ENCODE results near the gene SLC16A11. TPM values are rescaled to one million over a fixed set of nuclear protein-coding genes. Genes with fewer than 3 reads are reported as not detected.

Gene SLC16A11
- polyA plus RNA-seq, 1 donor from 2014 or later = 3.4 TPM

GRCh38 chr17:7023576-7024401 lies 20.1 kb downstream of the SLC16A11 start:
- Mint-ChIP-seq H3K4me1 (peaks cover 19 to 23% (median 21%) of the 10 kb centered on the region in 3 donors), H3K27ac (peak overlapping the region; percentile 91 to 95 (median 95)), H3K36me3 (no peaks in the 10 kb centered on the region), H3K9me3 (no peaks in the 10 kb centered on the region), H3K27me3 (no peaks in the 10 kb centered on the region), H3K4me3 (peak overlapping the region; percentile 66 to 90 (median 78))

- H3K36me3 Mint-ChIP-seq = peaks cover 2% of the 10 kb centered on the region
- H3K27me3 Mint-ChIP-seq = no peaks in the 10 kb centered on the region
- peaks cover 19 to 22% (median 21%) of the 10 kb centered on the region in 3 donors for H3K4me1 Mint-ChIP-seq
- H3K9me3 Mint-ChIP-seq = no peaks in the 10 kb centered on the region
- peak within 1 kb of the TSS; percentile 91 to 95 (median 95) for H3K27ac Mint-ChIP-seq
- H3K4me3 Mint-ChIP-seq = peak within 1 kb of the TSS; percentile 66 to 90 (median 78)
These were observed 20.9 kb downstream of the SLC16A11 start, which contains the start of gene BCL6B for GRCh38 chr17:7022781-7023571. Gene BCL6B, plus strand, starts transcription at chr17:7023050. Its CDS starts 622 bp downstream, at chr17:7023672.

- Mint-ChIP-seq H3K9me3 (no peaks in the 10 kb centered on the region), H3K4me3 (peak overlapping the region; percentile 66 to 86 (median 77)), H3K4me1 (peaks cover 21 to 22% (median 22%) of the 10 kb centered on the region in 3 donors), H3K36me3 (peaks cover 2% of the 10 kb centered on the region), H3K27me3 (no peaks in the 10 kb centered on the region), H3K27ac (peak overlapping the region; percentile 71 to 95 (median 91))
These were observed 21.7 kb downstream of the SLC16A11 start for GRCh38 chr17:7021993-7022778.

GRCh38 chr17:7020894-7021664 lies 22.8 kb downstream of the SLC16A11 start:
- H3K27me3 Mint-ChIP-seq = no peaks in the 10 kb centered on the region

GRCh38 chr17:7019839-7020519 lies 23.9 kb downstream of the SLC16A11 start:
- Mint-ChIP-seq H3K36me3 (peaks cover 2% of the 10 kb centered on the region), H3K4me1 (peaks cover 28 to 34% (median 33%) of the 10 kb centered on the region in 3 donors), H3K9me3 (no peaks in the 10 kb centered on the region), H3K27me3 (no peaks in the 10 kb centered on the region), H3K27ac (peak overlapping the region in 1 of 3 donors; percentile 91), H3K4me3 (peak overlapping the region in 1 of 4 donors; percentile 66)

More at GRCh38 chr17:7020894-7021664, 22.8 kb downstream of the SLC16A11 start:
- H3K4me3 Mint-ChIP-seq = peak overlapping the region in 2 of 4 donors; percentile 44 to 66
- peaks cover 22 to 23% (median 23%) of the 10 kb centered on the region in 3 donors for H3K4me1 Mint-ChIP-seq
- H3K9me3 Mint-ChIP-seq = no peaks in the 10 kb centered on the region
- H3K27ac Mint-ChIP-seq = peak overlapping the region; percentile 63 to 91 (median 86)
- peaks cover 2% of the 10 kb centered on the region for H3K36me3 Mint-ChIP-seq

- Mint-ChIP-seq H3K4me1 (peaks cover 28 to 34% (median 33%) of the 10 kb centered on the region in 3 donors), H3K27ac (peak overlapping the region in 1 of 3 donors; percentile 25), H3K27me3 (no peaks in the 10 kb centered on the region), H3K4me3 (no peak overlapping the region), H3K9me3 (no peaks in the 10 kb centered on the region), H3K36me3 (peaks cover 2% of the 10 kb centered on the region)
These were observed 24.5 kb downstream of the SLC16A11 start for GRCh38 chr17:7019367-7019766.

GRCh38 chr17:7018331-7018964 lies 25.4 kb downstream of the SLC16A11 start:
- peak overlapping the region in 1 of 4 donors; percentile 91 for H3K4me3 Mint-ChIP-seq
- H3K27me3 Mint-ChIP-seq = no peaks in the 10 kb centered on the region
- peak overlapping the region in 2 of 3 donors; percentile 25 to 96 for H3K27ac Mint-ChIP-seq
- H3K36me3 Mint-ChIP-seq = peaks cover 2% of the 10 kb centered on the region
- peaks cover 25 to 34% (median 33%) of the 10 kb centered on the region in 3 donors for H3K4me1 Mint-ChIP-seq
- no peaks in the 10 kb centered on the region for H3K9me3 Mint-ChIP-seq

- peak overlapping the region in 2 of 4 donors; percentile 65 to 91 for H3K4me3 Mint-ChIP-seq
- peaks cover 23 to 31% (median 30%) of the 10 kb centered on the region in 3 donors for H3K4me1 Mint-ChIP-seq
- H3K27me3 Mint-ChIP-seq = no peaks in the 10 kb centered on the region
- peaks cover 2% of the 10 kb centered on the region for H3K36me3 Mint-ChIP-seq
- H3K27ac Mint-ChIP-seq = peak overlapping the region in 1 of 3 donors; percentile 96
- H3K9me3 Mint-ChIP-seq = no peaks in the 10 kb centered on the region
These were observed 26.1 kb downstream of the SLC16A11 start for GRCh38 chr17:7017827-7018200.

- peak overlapping the region; percentile 43 to 96 (median 63) for H3K27ac Mint-ChIP-seq
- peaks cover 23 to 26% (median 26%) of the 10 kb centered on the region in 3 donors for H3K4me1 Mint-ChIP-seq
- peaks cover 2% of the 10 kb centered on the region for H3K36me3 Mint-ChIP-seq
- no peaks in the 10 kb centered on the region for H3K9me3 Mint-ChIP-seq
- no peaks in the 10 kb centered on the region for H3K27me3 Mint-ChIP-seq
- H3K4me3 Mint-ChIP-seq = peak overlapping the region in 3 of 4 donors; percentile 58 to 91 (median 65)
These were observed 26.7 kb downstream of the SLC16A11 start for GRCh38 chr17:7016886-7017826.

DNA sequence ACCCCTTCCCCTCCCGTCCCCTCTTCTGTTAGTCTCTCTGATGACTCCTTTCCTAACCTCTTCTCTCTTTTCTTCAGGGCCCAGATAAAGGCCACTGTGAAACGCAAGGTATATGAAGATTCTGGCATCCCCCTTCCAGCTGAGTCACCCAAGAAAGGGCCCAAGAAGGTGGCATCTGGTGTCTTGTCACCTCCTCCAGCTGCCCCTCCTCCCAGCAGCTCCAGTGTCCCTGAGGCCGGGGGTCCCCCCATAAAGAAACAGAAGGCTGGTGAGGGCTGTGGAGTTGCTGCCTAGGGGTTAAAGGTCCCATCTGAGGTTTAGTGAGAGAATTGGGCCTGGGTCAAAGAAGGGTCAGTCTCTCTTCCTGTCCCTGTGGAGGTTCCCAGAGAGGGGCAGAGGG lies 27.5 kb downstream of the SLC16A11 start:
- peaks cover 2% of the 10 kb centered on the region for H3K36me3 Mint-ChIP-seq
- peaks cover 19 to 28% (median 25%) of the 10 kb centered on the region in 3 donors for H3K4me1 Mint-ChIP-seq
- H3K27me3 Mint-ChIP-seq = no peaks in the 10 kb centered on the region
- peak overlapping the region in 2 of 3 donors; percentile 46 to 96 for H3K27ac Mint-ChIP-seq
- H3K9me3 Mint-ChIP-seq = no peaks in the 10 kb centered on the region
- H3K4me3 Mint-ChIP-seq = peak overlapping the region; percentile 1 to 95 (median 86)

DNA sequence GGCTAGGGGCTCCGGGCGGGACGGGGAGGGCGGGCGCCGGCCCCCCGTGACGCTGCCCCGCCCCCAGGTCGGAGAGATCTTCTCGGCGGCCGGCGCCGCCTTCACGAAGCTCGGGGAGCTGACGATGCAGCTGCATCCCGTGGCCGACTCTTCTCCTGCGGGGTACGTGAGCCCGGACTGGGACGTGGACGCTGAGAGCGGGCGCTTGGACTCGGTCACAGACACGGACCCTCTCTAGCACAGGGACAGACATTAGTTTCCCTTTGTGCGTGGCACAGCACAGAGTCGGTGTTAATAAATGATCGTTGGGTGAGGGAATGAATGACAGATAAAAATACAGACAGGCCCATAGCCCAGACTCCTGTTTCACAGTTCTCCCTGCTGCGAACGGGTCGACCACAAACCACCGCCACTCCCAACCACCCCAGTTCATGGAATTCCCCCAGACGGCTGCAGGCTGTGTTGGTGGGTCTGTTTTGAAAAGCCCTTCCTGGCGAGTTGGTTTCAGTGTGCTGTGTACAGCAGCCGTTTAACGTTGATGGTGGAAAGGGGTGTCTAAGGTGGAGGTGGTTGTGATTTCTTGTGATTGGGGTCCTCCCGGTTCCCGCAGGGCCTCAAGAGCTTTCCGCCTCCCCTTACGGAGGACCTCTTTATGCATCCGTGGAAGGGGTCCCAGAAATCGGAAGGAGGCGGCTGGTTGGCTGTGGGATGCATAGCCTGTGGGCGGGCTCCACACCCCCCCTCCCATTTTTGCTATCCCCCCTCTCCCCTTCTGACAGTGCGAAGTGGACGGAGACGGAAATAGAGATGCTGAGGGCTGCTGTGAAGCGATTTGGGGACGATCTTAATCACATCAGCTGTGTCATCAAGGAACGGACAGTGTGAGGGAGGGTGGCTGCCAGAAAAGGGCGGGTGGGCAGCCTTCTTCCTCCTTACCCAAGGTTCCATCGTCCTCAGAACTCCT lies 28.6 kb downstream of the SLC16A11 start:
- H3K27ac Mint-ChIP-seq = peak overlapping the region; percentile 96 to 100 (median 98)
- peaks cover 21 to 28% (median 24%) of the 10 kb centered on the region in 3 donors for H3K4me1 Mint-ChIP-seq
- H3K4me3 Mint-ChIP-seq = peak overlapping the region; percentile 88 to 95 (median 91)
- H3K27me3 Mint-ChIP-seq = no peaks in the 10 kb centered on the region
- no peaks in the 10 kb centered on the region for H3K9me3 Mint-ChIP-seq
- peaks cover 2% of the 10 kb centered on the region for H3K36me3 Mint-ChIP-seq
